GM23338 (cell line): ENCODE results near the gene SLC41A2. TPM values are rescaled to one million over a fixed set of nuclear protein-coding genes. Genes with fewer than 3 reads are reported as not detected.
"Not testable (repeated sequence)": the region's sequence is repeated elsewhere in the genome, so short reads cannot be mapped to it uniquely, and the experiment has no call there.

Experiments used
- ATAC-seq: fragments of 200-7000 bp; cut with Tn5 transposase; 3 replicates; pipeline ENCODE4 v1.9.1; 2020
- DNase-seq: peaks from one replicate; pipeline ENCODE4 v3.0.0-alpha.2; 2015; ENCODE audit warnings: low spot score
- H2AFZ ChIP-seq: fragments of 200-600 bp; sonication (generic); 2 replicates; pipeline ENCODE4 v1.8.0; 2016; ENCODE audit warnings: antibody characterized with exemption, mild to moderate bottlenecking, moderate library complexity
- H3F3A ChIP-seq: fragments of 200-600 bp; sonication (generic); replicated peaks from 2 replicates; pipeline ENCODE4 v1.8.0; 2017; ENCODE audit warnings: antibody characterized with exemption, mixed run types, low read depth
- H3K27ac ChIP-seq: fragments of 200-600 bp; sonication (generic); 2 replicates; pipeline ENCODE4 v1.6.1; 2016; ENCODE audit warnings: low read depth
- H3K27me3 ChIP-seq: fragments of 200-600 bp; sonication (generic); 2 replicates; pipeline ENCODE4 v1.8.0; 2016; ENCODE audit warnings: mild to moderate bottlenecking, mixed run types, moderate library complexity; ENCODE audit not compliant: insufficient read depth
- H3K36me3 ChIP-seq: fragments of 200-600 bp; sonication (generic); 2 replicates; pipeline ENCODE4 v1.8.0; 2016; ENCODE audit warnings: mild to moderate bottlenecking; ENCODE audit not compliant: insufficient read depth
- H3K4me1 ChIP-seq: fragments of 200-600 bp; sonication (generic); 2 replicates; pipeline ENCODE4 v1.8.0; 2016; ENCODE audit warnings: mild to moderate bottlenecking, moderate library complexity; ENCODE audit not compliant: insufficient read depth
- H3K4me2 ChIP-seq: fragments of 200-600 bp; sonication (generic); 2 replicates; pipeline ENCODE4 v1.7.1; 2017; ENCODE audit warnings: mixed run types
- H3K4me3 ChIP-seq: fragments of 200-600 bp; sonication (generic); 2 replicates; pipeline ENCODE4 v1.6.1; 2016; ENCODE audit warnings: mixed run types
- H3K79me2 ChIP-seq: fragments of 200-600 bp; sonication (generic); replicated peaks from 2 replicates; pipeline ENCODE4 v1.8.0; 2017; ENCODE audit warnings: mild to moderate bottlenecking; ENCODE audit not compliant: insufficient read depth
- H3K9me2 ChIP-seq: fragments of 200-600 bp; sonication (generic); 2 replicates; pipeline ENCODE4 v1.8.0; 2017; ENCODE audit not compliant: insufficient read depth
- H4K20me1 ChIP-seq: fragments of 200-600 bp; sonication (generic); replicated peaks from 2 replicates; pipeline ENCODE4 v1.8.0; 2017; ENCODE audit warnings: mild to moderate bottlenecking; ENCODE audit not compliant: insufficient read depth
- H3K27ac Mint-ChIP-seq: 2 replicates; pipeline ENCODE4 v1.8.0; 2020; ENCODE audit warnings: inconsistent platforms, mild to moderate bottlenecking, moderate library complexity, mixed read lengths
- H3K27me3 Mint-ChIP-seq: 3 replicates; pipeline ENCODE4 v1.8.0; 2022; ENCODE audit warnings: low read depth, mild to moderate bottlenecking, moderate library complexity, mixed read lengths, inconsistent platforms; ENCODE audit not compliant: insufficient read depth, poor library complexity
- H3K36me3 Mint-ChIP-seq: 3 replicates; pipeline ENCODE4 v1.8.0; 2021; ENCODE audit warnings: low read depth, mild to moderate bottlenecking, inconsistent platforms, moderate library complexity, mixed read lengths
- H3K4me1 Mint-ChIP-seq: 3 replicates; pipeline ENCODE4 v1.8.0; 2020; ENCODE audit warnings: mild to moderate bottlenecking, inconsistent platforms, mixed read lengths
- H3K4me3 Mint-ChIP-seq: 3 replicates; pipeline ENCODE4 v1.8.0; 2021; ENCODE audit warnings: moderate library complexity, mild to moderate bottlenecking, inconsistent platforms, mixed read lengths
- H3K9me3 Mint-ChIP-seq: 3 replicates; pipeline ENCODE4 v1.8.0; 2020; ENCODE audit warnings: moderate library complexity, mild to moderate bottlenecking, inconsistent platforms, mixed read lengths
- CREB1 ChIP-seq: fragments of 250-450 bp; sonication (Bioruptor Pico); IDR thresholded peaks from 2 replicates; pipeline ENCODE4 v1.5.0; 2020; ENCODE audit warnings: low read depth, mild to moderate bottlenecking, moderate library complexity
- ZNF331 ChIP-seq: fragments of 250-450 bp; sonication (Bioruptor Pico); IDR thresholded peaks from 2 replicates; pipeline ENCODE4 v1.5.0; 2020; ENCODE audit warnings: low read depth, mild to moderate bottlenecking, moderate library complexity
- polyA plus RNA-seq: library from polyadenylated mRNA; unstranded; fragments of >200 nt; fragmentation: Nextera tagmentation; extraction: Ambion mirVana; gene quantifications from 2 replicates; pipeline ENCODE4 v1.2.1, GENCODE V29; 2016
- total RNA-seq: library from RNA; depleted of rRNA; stranded (reverse); fragments of >200 nt; shearing (Covaris generic); gene quantifications from 2 replicates; pipeline ENCODE4 v1.2.3, GENCODE V29; 2014
- TF ChIP-seq, protein P1 (sequence below), 2 experiments: fragments of 200-600 bp in 1 of 2; sonication (generic) in 1 of 2; conservative IDR thresholded peaks; 2 replicates each; pipeline versions ENCODE4 v1.5.1 to v1.6.1; 2016 to 2017; ENCODE audit warnings: antibody characterized with exemption in 2 of 2, low read depth in 2 of 2, mild to moderate bottlenecking in 2 of 2, moderate library complexity in 1 of 2

The SLC41A2 gene
- total and polyA plus RNA-seq, 2 experiments from 2014 or later, result 1.5 to 6.8 TPM

DNA sequence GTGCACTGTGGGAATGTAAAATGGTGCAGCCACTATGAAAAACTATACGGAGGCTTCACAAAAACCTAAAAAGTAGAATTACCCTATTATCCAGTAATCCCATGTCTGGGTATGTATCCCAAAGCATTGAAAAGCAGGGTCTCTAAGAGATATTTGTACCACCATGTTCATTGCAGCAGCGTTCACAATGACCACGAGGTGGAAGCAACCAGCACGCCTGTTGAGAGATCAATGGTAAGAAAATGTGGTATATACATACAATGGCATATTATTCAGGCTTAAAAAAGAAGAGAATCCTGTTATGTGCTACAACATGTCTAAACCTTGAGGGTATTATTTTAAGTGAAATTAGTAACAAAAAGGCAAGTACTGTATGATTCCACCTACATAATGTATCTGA, 27.1 kb upstream of the SLC41A2 start:
- no peak overlapping the region for H3K4me3 ChIP-seq
- peak overlapping the region; percentile 85 for H3K4me3 Mint-ChIP-seq
- no peak for TF ChIP-seq CREB1 (CRISPR knock-in tag)
- TF ChIP-seq, protein P1, sequence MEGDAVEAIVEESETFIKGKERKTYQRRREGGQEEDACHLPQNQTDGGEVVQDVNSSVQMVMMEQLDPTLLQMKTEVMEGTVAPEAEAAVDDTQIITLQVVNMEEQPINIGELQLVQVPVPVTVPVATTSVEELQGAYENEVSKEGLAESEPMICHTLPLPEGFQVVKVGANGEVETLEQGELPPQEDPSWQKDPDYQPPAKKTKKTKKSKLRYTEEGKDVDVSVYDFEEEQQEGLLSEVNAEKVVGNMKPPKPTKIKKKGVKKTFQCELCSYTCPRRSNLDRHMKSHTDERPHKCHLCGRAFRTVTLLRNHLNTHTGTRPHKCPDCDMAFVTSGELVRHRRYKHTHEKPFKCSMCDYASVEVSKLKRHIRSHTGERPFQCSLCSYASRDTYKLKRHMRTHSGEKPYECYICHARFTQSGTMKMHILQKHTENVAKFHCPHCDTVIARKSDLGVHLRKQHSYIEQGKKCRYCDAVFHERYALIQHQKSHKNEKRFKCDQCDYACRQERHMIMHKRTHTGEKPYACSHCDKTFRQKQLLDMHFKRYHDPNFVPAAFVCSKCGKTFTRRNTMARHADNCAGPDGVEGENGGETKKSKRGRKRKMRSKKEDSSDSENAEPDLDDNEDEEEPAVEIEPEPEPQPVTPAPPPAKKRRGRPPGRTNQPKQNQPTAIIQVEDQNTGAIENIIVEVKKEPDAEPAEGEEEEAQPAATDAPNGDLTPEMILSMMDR (conservative IDR thresholded peaks at IDR 0.05; ENCODE audit: low read depth in 2 of 2), result 0 out of 4 replicates have a peak, but pooled peaks of 1 of the 2 experiments have one; percentile 11
- no peak overlapping the region for H3K27ac Mint-ChIP-seq
- peaks cover 19% of the 10 kb centered on the region for H3K4me1 ChIP-seq
- H2AFZ ChIP-seq, result peak overlapping the region; percentile 80; the same call in 1 of the 2 replicates
- no peaks in the 10 kb centered on the region for H3K27me3 ChIP-seq
- H3F3A ChIP-seq, result no peaks in the 10 kb centered on the region
- peaks cover 37% of the 10 kb centered on the region for H3K79me2 ChIP-seq
- ATAC-seq (no peak), DNase-seq (no peak)
- peaks cover 8% of the 10 kb centered on the region for H3K27me3 Mint-ChIP-seq
- peaks cover 18% of the 10 kb centered on the region for H3K36me3 Mint-ChIP-seq
- H3K36me3 ChIP-seq, result no peaks in the 10 kb centered on the region
- H3K4me2 ChIP-seq, result no peak overlapping the region
- H4K20me1 ChIP-seq, result no peaks in the 10 kb centered on the region; the same call in 1 of the 2 replicates
- no peak overlapping the region for H3K27ac ChIP-seq
- no peaks in the 10 kb centered on the region for H3K9me3 Mint-ChIP-seq
- no peaks in the 10 kb centered on the region for H3K9me2 ChIP-seq
- peaks cover 17% of the 10 kb centered on the region for H3K4me1 Mint-ChIP-seq

DNA sequence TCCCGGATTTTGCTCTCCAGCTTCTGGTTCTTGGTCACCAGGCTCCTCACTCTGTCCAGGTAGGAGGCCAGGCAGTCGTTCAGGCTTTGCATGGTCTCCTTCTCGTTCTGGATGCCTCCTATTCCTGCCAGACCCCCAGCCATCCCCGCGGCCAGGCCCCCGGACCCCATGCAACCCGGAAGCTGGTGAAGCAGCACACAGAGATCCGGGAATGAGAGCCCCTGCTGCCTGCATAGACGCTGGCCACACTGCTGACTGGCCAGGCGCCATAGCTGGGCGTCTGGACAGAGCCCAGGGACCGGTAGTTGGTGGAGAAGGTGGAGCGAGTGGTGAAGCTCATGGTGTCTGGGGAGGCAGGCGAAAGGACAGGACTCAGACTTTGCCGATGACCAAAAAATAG, 19.6 kb upstream of the SLC41A2 start:
- not testable (repeated sequence) for H3K4me1 ChIP-seq, H3K79me2 ChIP-seq, H3K27me3 Mint-ChIP-seq, H3F3A ChIP-seq, H2AFZ ChIP-seq, H3K4me2 ChIP-seq, H4K20me1 ChIP-seq, H3K9me2 ChIP-seq, H3K4me3 ChIP-seq, H3K4me1 Mint-ChIP-seq, H3K27ac Mint-ChIP-seq, H3K27me3 ChIP-seq, H3K36me3 ChIP-seq, ATAC-seq, H3K4me3 Mint-ChIP-seq, DNase-seq, H3K27ac ChIP-seq, H3K9me3 Mint-ChIP-seq, H3K36me3 Mint-ChIP-seq

DNA sequence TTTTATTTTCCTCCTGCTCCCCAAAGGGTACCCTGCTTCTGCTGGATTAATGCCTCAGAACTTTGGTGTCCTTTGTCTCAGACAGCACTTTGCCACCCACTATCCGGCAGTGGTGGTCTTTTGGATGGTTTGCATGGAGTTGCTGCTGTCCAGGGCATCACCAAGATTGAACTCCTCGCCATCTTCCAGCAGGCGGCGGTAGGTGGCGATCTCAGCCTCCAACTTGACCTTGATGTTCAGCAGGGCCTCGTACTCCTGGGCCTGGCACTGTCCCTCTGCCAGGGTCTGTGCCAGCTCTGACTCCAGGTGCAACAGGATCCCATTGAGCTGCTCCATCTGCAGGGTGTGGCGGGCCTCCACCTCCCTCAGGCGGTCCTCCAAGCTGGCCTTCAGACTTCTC, 18.6 kb upstream of the SLC41A2 start:
- H3K27ac ChIP-seq, result no peak overlapping the region
- H3K9me2 ChIP-seq, result no peaks in the 10 kb centered on the region
- H3K27me3 Mint-ChIP-seq, result peaks cover 5% of the 10 kb centered on the region
- H3K4me1 Mint-ChIP-seq, result no peaks in the 10 kb centered on the region
- no peak overlapping the region for H3K27ac Mint-ChIP-seq
- ATAC-seq (no peak), DNase-seq (peak; percentile 9)
- no peaks in the 10 kb centered on the region for H4K20me1 ChIP-seq
- H3F3A ChIP-seq, result no peaks in the 10 kb centered on the region
- no peak overlapping the region for H3K4me2 ChIP-seq
- no peaks in the 10 kb centered on the region for H3K9me3 Mint-ChIP-seq
- H3K27me3 ChIP-seq, result no peaks in the 10 kb centered on the region
- no peaks in the 10 kb centered on the region for H3K4me1 ChIP-seq
- no peak overlapping the region for H2AFZ ChIP-seq
- no peaks in the 10 kb centered on the region for H3K36me3 Mint-ChIP-seq
- no peaks in the 10 kb centered on the region for H3K36me3 ChIP-seq
- H3K4me3 ChIP-seq, result no peak overlapping the region
- H3K79me2 ChIP-seq, result no peaks in the 10 kb centered on the region
- TF ChIP-seq, protein P1 (conservative IDR thresholded peaks at IDR 0.05; ENCODE audit: low read depth in 2 of 2), result peak; percentile 36 to 66; a peak in 3 of 4 replicates
- TF ChIP-seq ZNF331 (CRISPR knock-in tag), result no peak
- no peak overlapping the region for H3K4me3 Mint-ChIP-seq
